Breast epithelium (tissue), 3 donors: ENCODE measurements around the gene TNNT1.

Source experiments
- POLR2A ChIP-seq: fragments of 450-650 bp; IDR thresholded peaks from one replicate; pipeline ENCODE4 v1.6.1; 2016; ENCODE audit warnings: antibody characterized with exemption, mild to moderate bottlenecking, moderate library complexity
- TF ChIP-seq, protein P1 (sequence below), 3 donors: fragments of 450-650 bp; IDR thresholded peaks; one replicate each; pipeline ENCODE4 v1.5.1; 2016 to 2017; ENCODE audit warnings: antibody characterized with exemption in 3 of 3, mild to moderate bottlenecking in 3 of 3, moderate library complexity in 3 of 3

GRCh38 chr19:55141696-55142095 lies 7.3 kb downstream of the TNNT1 start:
- TF ChIP-seq, protein P1, sequence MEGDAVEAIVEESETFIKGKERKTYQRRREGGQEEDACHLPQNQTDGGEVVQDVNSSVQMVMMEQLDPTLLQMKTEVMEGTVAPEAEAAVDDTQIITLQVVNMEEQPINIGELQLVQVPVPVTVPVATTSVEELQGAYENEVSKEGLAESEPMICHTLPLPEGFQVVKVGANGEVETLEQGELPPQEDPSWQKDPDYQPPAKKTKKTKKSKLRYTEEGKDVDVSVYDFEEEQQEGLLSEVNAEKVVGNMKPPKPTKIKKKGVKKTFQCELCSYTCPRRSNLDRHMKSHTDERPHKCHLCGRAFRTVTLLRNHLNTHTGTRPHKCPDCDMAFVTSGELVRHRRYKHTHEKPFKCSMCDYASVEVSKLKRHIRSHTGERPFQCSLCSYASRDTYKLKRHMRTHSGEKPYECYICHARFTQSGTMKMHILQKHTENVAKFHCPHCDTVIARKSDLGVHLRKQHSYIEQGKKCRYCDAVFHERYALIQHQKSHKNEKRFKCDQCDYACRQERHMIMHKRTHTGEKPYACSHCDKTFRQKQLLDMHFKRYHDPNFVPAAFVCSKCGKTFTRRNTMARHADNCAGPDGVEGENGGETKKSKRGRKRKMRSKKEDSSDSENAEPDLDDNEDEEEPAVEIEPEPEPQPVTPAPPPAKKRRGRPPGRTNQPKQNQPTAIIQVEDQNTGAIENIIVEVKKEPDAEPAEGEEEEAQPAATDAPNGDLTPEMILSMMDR (IDR thresholded peaks at IDR 0.05), result no peak
- TF ChIP-seq POLR2A, result no peak
